GM08714 (cell line): ENCODE results near the gene GFRA1.

Source experiments
- H3K4me3 ChIP-seq: fragments of 200-500 bp; sonication (Bioruptor generic); 2 replicates; pipeline ENCODE4 v1.5.1; 2014; ENCODE audit warnings: mild to moderate bottlenecking, low read length, inconsistent platforms
- ZNF274 ChIP-seq: IDR thresholded peaks from 2 replicates; pipeline ENCODE4 v1.6.1; 2012; ENCODE audit warnings: mild to moderate bottlenecking, low read depth, low read length

Gene GFRA1

GRCh38 chr10:116210588-116211346, 62.2 kb downstream of the GFRA1 start:
- no peak overlapping the region for H3K4me3 ChIP-seq
- TF ChIP-seq ZNF274: no peak

GRCh38 chr10:116209781-116210180, 63.2 kb downstream of the GFRA1 start:
- TF ChIP-seq ZNF274: no peak
- H3K4me3 ChIP-seq: no peak overlapping the region

GRCh38 chr10:116208956-116209567, 63.9 kb downstream of the GFRA1 start:
- no peak for TF ChIP-seq ZNF274

GRCh38 chr10:116207690-116208089, 65.3 kb downstream of the GFRA1 start:
- H3K4me3 ChIP-seq: no peak overlapping the region

More at GRCh38 chr10:116208956-116209567, 63.9 kb downstream of the GFRA1 start:
- no peak overlapping the region for H3K4me3 ChIP-seq

GRCh38 chr10:116203661-116204060, 69.3 kb downstream of the GFRA1 start:
- no peak for TF ChIP-seq ZNF274
- no peak overlapping the region for H3K4me3 ChIP-seq

More at GRCh38 chr10:116207690-116208089, 65.3 kb downstream of the GFRA1 start:
- TF ChIP-seq ZNF274: no peak

GRCh38 chr10:116201670-116202430, 71.2 kb downstream of the GFRA1 start:
- no peak overlapping the region for H3K4me3 ChIP-seq
- TF ChIP-seq ZNF274: no peak

GRCh38 chr10:116201011-116201410, 72.0 kb downstream of the GFRA1 start:
- no peak overlapping the region for H3K4me3 ChIP-seq
- TF ChIP-seq ZNF274: no peak

GRCh38 chr10:116198676-116199035, 74.3 kb downstream of the GFRA1 start:
- no peak for TF ChIP-seq ZNF274

GRCh38 chr10:116197946-116198675, 74.9 kb downstream of the GFRA1 start:
- no peak overlapping the region for H3K4me3 ChIP-seq
- no peak for TF ChIP-seq ZNF274

More at GRCh38 chr10:116198676-116199035, 74.3 kb downstream of the GFRA1 start:
- no peak overlapping the region for H3K4me3 ChIP-seq

GRCh38 chr10:116195583-116195982, 77.4 kb downstream of the GFRA1 start:
- TF ChIP-seq ZNF274: no peak
- no peak overlapping the region for H3K4me3 ChIP-seq

GRCh38 chr10:116195039-116195438, 78.0 kb downstream of the GFRA1 start:
- no peak for TF ChIP-seq ZNF274
- no peak overlapping the region for H3K4me3 ChIP-seq

- H3K4me3 ChIP-seq: no peak overlapping the region
- TF ChIP-seq ZNF274: no peak
Measured at GRCh38 chr10:116194061-116194460, 78.9 kb downstream of the GFRA1 start.

GRCh38 chr10:116190883-116191282, 82.1 kb downstream of the GFRA1 start:
- H3K4me3 ChIP-seq: no peak overlapping the region
- TF ChIP-seq ZNF274: no peak

GRCh38 chr10:116186273-116186672, 86.7 kb downstream of the GFRA1 start:
- H3K4me3 ChIP-seq: no peak overlapping the region
- no peak for TF ChIP-seq ZNF274
